NCI-H226 (cell line): ENCODE measurements around the gene KCTD11.
"Not testable (repeated sequence)": the region's sequence is repeated elsewhere in the genome, so short reads cannot be mapped to it uniquely, and the experiment has no call there.

Experiments
- DNase-seq: peaks from one replicate; pipeline ENCODE4 v3.0.0-alpha.2; 2015

KCTD11 gene

GRCh38 chr17:7323731-7324437, 28.1 kb upstream of the KCTD11 start:
- no peak for DNase-seq

GRCh38 chr17:7324438-7324779, 27.6 kb upstream of the KCTD11 start:
- no peak for DNase-seq

- no peak for DNase-seq
Observed at GRCh38 chr17:7325031-7325528, 26.9 kb upstream of the KCTD11 start.

DNA sequence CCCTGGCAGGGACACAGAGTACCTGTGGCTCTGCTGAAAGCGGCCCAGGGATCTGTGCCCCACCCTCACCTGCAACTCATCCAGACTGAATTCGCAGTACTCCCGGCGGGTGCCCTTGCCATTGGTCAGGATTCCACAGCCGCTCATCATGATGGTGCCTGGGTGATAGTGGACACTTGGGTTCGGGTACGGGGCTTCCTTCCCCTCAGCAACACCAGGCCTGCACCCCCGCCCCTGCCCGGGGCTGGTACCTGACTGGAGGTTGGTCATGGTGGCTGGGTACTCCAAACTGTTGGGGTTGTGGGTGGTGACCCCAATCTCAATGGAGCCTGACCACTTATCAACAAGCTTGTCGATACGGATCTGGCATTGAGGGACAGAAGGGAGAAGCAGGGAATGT, 25.8 kb upstream of the KCTD11 start:
- no peak for DNase-seq

- DNase-seq = no peak
Observed at GRCh38 chr17:7327056-7327455, 24.9 kb upstream of the KCTD11 start.

DNA sequence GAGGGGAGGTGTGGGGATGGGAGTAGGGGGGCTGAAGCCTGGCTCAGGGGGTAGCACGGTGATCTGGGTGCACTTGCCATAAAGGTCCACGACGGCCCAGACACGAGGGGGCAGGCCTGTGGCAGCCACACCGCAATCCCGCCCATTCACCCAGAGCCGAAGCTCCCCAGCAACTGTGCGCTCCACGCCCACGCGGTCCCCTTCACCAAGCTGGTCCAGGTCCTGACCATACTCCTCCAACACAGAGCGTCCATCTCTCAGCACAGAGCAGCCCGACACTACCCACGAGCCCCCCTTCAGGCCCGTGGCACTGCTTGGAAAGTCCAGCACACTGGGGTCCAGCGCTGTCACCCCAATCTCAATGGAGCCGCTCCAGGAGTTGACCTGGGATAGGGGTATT, 24.5 kb upstream of the KCTD11 start:
- DNase-seq = no peak

DNA sequence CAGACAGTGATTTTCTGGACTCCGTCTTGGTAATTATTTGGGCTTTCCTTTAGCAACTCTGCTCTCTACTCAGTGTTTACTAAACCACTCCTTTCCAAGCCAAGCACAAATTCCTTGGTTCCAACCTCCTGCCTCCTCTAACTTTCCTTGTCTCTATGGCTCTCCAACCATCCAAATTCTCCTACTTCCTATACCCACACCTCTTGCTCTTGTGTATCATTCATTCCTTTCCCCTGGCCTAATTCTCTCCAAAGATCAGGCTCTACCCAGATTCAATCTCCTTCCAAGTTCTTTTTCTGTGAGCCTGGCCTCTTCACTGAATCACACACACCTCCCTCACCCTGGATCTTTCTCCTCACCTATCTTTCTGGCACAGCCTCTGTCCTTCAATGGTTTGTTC, 24.0 kb upstream of the KCTD11 start:
- DNase-seq = no peak

- DNase-seq = no peak
Observed at GRCh38 chr17:7328840-7329373, 23.1 kb upstream of the KCTD11 start, which contains the start of gene NEURL4. NEURL4 (minus strand) TSS chr17:7329335; CDS start chr17:7329312, 23 bp downstream.

GRCh38 chr17:7329374-7329996, 22.5 kb upstream of the KCTD11 start:
- DNase-seq = peak; percentile 99

- DNase-seq = peak; percentile 72
Observed at GRCh38 chr17:7329997-7330637, 21.8 kb upstream of the KCTD11 start.

GRCh38 chr17:7330638-7331015, 21.3 kb upstream of the KCTD11 start:
- DNase-seq = no peak

DNA sequence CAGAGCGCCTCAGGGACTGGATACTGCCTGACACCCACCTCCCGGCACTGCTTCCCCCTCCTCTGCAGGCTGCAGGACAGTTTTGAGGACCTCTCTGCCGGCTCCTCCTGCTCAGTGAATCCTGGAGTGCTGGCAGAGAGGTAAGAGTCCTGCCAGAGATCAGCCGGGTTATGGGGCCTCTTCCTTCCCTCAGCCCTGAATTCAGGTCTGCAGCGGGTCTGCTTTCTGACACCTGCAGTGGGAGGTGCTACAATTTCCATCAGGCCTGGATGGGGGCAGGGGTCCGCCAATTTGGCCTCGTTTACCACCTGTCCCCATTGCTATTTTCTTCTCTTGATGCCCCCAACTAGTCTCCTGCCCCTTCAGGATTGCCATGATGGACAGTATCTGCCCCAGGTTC, 19.9 kb upstream of the KCTD11 start:
- DNase-seq = no peak

DNA sequence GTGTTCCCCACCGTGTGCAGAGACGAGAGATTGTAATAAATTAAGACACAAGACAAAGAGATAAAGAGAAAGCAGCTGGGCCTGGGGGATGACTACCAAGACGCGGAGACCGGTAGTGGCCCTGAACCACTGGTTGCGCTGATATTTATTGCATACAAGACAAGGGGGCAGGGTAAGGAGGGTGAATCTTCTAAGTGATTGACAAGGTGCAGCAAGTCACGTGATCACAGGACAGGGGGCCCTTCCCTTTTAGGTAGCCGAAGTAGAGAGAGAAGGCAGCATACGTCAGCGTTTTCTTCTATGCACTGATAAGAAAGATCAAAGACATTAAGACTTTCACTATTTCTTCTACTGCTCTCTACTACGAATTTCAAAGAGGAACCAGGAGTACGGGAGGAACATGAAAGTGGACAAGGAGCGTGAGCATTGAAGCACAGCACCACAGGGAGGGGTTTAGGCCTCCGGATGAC, 19.3 kb upstream of the KCTD11 start:
- DNase-seq = not testable (repeated sequence)

GRCh38 chr17:7334938-7335538, 16.9 kb upstream of the KCTD11 start:
- no peak for DNase-seq

- DNase-seq = not testable (repeated sequence)
Observed at GRCh38 chr17:7335765-7336164, 16.2 kb upstream of the KCTD11 start.

DNA sequence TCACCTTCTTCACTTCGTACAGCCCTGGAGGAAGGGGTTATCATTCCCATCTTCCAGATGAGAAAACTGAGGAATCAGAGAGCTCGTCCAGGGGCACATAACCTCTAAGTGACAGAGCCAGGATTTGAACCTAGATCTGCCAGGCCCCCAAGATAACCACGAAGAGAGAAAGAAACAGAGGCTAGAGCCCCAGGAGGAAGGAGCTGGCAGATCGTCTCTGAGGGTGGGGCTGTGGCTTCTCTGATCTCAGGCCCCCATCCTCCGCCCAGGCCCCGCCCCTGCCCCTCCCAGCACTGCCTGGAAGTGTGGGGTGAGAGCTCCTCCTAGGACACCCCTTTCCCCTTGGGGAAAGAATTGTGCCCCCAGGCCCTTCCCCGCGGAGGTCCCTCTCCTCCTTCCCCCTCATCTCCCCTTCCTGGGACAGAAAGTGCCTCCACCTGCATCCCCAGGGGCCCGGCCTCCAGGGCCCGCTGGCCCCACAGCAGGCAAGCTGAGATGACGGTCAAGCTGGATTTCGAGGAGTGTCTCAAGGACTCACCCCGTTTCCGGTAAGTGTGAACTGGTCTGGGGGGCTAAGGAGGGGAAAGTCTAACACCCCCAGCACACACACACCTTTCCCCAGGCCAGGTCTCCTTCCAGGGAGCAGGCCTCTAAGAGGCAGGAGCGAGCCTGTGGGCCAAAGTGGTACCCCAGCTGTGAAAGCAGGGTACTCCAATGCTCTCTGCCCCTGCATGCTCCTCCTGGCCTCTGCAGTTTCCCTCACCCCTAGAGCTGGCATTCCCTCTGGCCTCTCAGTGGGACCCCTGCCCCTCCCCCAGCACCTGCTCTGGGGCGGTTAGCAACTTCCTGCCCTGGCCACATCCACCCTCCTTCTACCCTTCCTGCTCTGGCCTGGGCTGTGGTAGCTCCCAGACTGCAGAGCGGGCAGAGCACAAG, 15.5 kb upstream of the KCTD11 start, which contains the start of gene ACAP1:
Gene ACAP1, plus strand, starts transcription at position 290 of the 936 bp plus-strand sequence. Its CDS starts 206 bp downstream, at position 496.
- DNase-seq = no peak

DNA sequence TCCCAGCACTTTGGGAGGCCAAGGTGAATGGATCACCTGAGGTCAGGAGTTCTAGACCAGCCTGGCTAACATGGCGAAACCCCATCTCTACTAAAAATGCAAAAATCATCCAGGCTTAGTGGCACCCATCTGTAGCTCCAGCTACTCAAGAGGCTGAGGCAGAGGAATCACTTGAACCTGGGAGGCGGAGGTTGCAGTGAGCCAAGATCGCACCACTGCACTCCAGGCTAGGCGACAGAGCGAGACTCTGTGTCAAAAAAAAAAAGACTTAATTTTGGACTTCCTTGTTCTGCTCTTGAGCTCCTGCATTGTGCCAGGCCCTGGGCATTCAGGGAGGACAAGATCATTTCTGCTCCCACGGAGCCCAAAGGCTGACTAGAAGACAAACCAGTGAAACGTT, 14.4 kb upstream of the KCTD11 start:
- not testable (repeated sequence) for DNase-seq

GRCh38 chr17:7340179-7340578, 11.8 kb upstream of the KCTD11 start:
- DNase-seq = no peak

DNA sequence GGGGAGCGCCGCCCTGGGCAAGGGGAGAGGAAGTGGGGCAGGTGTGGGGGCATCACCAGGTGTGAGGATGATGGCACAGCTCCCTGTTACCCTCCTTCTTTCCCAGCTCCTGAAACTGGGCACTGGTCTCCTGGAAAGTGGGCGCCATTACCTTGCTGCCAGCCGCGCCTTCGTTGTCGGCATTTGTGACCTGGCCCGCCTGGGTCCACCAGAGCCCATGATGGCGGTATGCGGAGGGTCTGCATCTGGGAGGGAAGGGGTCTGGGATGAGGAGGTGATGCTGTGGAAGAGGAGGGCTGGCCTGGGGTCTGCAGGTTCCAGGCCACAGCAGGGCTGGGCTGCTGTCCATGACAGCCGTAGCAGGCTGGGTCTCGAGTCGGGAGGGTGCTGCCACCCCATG, 10.1 kb upstream of the KCTD11 start:
- DNase-seq = no peak

- DNase-seq = no peak
Observed at GRCh38 chr17:7343250-7343649, 8.7 kb upstream of the KCTD11 start.

DNA sequence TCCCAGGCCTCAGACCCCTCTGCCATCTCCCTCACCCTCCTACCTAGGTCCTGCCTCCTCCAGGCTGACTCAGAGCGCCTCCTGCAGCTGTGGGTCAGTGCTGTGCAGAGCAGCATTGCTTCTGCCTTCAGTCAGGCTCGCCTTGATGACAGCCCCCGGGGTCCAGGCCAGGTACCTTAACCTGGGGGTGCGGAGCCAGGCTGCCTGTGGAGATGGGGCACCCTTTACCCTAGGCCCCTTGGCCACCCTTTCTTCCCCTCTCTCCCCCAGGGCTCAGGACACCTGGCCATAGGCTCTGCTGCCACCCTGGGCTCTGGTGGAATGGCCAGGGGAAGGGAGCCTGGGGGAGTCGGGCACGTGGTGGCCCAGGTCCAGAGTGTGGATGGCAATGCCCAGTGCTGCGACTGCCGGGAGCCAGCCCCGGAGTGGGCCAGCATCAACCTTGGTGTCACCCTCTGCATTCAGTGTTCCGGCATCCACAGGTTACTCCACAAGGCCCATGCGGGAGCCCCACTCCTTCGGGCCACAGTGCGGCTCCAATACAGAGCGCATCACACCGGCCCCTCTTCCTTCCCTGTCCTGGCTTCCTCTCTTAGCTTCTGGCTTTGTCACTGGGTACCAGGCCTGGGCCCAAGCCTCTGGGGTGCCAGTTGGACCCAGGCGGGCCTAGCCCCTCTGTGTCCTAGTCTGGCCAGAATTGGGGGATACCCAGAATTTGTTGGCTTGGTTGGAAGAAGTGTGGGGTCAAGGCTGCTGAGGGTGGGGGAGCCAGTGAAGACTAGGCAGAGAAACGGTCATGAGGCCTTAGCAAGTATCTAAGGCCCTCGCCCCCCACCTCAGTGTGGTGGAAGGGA, 5.0 kb upstream of the KCTD11 start:
- DNase-seq = no peak
